ENCODE measurements around the gene PSMD8.
"Not testable (repeated sequence)": the region's sequence is repeated elsewhere in the genome, so short reads cannot be mapped to it uniquely, and the experiment has no call there.

The PSMD8 gene

GRCh38 chr19:38424272-38424671 lies 49.9 kb downstream of the PSMD8 start:
- TF ChIP-seq CTCF (IDR thresholded peaks at IDR 0.05; ENCODE audit: extremely low read depth, insufficient read depth, missing control alignments), result no peak
- in situ Hi-C loops (cut with MboI; ENCODE audit: low pct_unique_long_range_greater_than_20kb, low sequenced_read_pairs, unreplicated experiment), result loop anchor here (25.0 kb wide), 1 partner anchor 513 kb away; the partner anchor contains the start of genes MRPS12 and SARS2
- no peak for DNase-seq (ENCODE audit: low spot score)

- no peak for DNase-seq (ENCODE audit: low spot score)
- TF ChIP-seq CTCF (IDR thresholded peaks at IDR 0.05; ENCODE audit: extremely low read depth, insufficient read depth, missing control alignments), result no peak
- in situ Hi-C loops (cut with MboI; ENCODE audit: low pct_unique_long_range_greater_than_20kb, low sequenced_read_pairs, unreplicated experiment), result no loop called here
Observed at GRCh38 chr19:38425222-38425809, 50.9 kb downstream of the PSMD8 start.

GRCh38 chr19:38425810-38426466 lies 51.6 kb downstream of the PSMD8 start, which contains the start of gene RASGRP4:
TSS of gene RASGRP4 (minus strand) at chr19:38426219. CDS start at chr19:38426091, 128 bp downstream.
- in situ Hi-C loops (cut with MboI; ENCODE audit: low pct_unique_long_range_greater_than_20kb, low sequenced_read_pairs, unreplicated experiment), result no loop called here
- DNase-seq (ENCODE audit: low spot score), result peak; percentile 68
- no peak for TF ChIP-seq CTCF (IDR thresholded peaks at IDR 0.05; ENCODE audit: extremely low read depth, insufficient read depth, missing control alignments)

GRCh38 chr19:38427035-38427677 lies 52.8 kb downstream of the PSMD8 start:
- in situ Hi-C loops (cut with MboI; ENCODE audit: low pct_unique_long_range_greater_than_20kb, low sequenced_read_pairs, unreplicated experiment), result not testable (repeated sequence)
- DNase-seq (ENCODE audit: low spot score), result peak; percentile 81

- DNase-seq (ENCODE audit: low spot score), result peak; percentile 18
Observed at GRCh38 chr19:38429055-38429810, 54.9 kb downstream of the PSMD8 start.

GRCh38 chr19:38429811-38430156 lies 55.4 kb downstream of the PSMD8 start:
- no peak for TF ChIP-seq CTCF (IDR thresholded peaks at IDR 0.05; ENCODE audit: extremely low read depth, insufficient read depth, missing control alignments)
- no peak for DNase-seq (ENCODE audit: low spot score)
- in situ Hi-C loops (cut with MboI; ENCODE audit: low pct_unique_long_range_greater_than_20kb, low sequenced_read_pairs, unreplicated experiment), result no loop called here

More at GRCh38 chr19:38429055-38429810, 54.9 kb downstream of the PSMD8 start:
- in situ Hi-C loops (cut with MboI; ENCODE audit: low pct_unique_long_range_greater_than_20kb, low sequenced_read_pairs, unreplicated experiment), result no loop called here
- no peak for TF ChIP-seq CTCF (IDR thresholded peaks at IDR 0.05; ENCODE audit: extremely low read depth, insufficient read depth, missing control alignments)
